ENCODE measurements around the gene WDR91.
"Not testable (repeated sequence)": the region's sequence is repeated elsewhere in the genome, so short reads cannot be mapped to it uniquely, and the experiment has no call there.

Gene WDR91

DNA sequence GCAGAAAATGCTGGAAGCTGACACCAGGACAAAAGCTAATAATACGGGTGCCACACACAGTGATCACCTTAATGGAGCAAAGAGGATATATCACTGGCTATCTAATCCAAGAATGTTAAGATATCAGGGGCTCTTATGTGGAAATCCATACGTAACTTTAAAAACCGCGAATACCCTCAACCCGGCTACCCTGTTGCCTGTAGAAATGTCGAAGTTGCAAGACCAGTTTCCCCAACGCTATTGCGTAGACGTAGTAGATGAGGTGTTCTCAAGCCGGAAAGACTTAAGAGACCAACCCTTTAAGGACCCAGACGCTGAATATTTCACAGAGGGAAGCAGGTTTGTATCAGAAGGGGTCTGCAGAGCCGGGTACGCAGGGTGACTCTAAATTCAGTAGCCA, 33.0 kb downstream of the WDR91 start:
- no peak for DNase-seq (ENCODE audit: low spot score)

DNA sequence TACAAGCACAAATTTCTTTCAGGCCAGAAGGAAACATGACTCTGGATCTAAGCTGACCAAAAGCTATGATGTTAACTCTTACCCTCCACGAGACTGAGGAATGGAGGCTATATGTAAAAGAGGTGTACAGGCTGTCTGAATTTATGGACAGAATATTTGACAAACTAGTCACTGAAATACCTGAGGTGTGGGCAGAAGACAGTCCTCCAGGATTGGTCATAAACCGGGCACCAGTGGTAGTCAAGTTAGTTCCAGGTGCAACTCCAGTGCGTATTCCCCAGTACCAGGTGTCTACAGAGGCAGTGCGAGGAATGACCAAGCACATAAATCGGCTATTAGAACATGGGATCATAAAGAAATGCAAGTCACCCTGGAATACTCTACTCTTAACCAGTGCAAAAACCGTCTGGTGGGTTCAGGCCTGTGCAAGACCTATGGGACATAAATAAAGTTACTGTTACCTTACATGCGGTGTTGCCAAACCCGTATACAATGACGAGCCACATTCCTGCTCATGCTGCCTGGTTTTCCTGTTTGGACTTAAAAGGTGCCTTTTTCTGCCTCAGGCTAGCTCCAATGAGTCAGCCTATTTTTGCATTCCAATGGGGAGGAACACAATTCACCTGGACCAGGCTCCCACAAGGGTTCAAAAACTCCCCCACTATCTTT, 34.2 kb downstream of the WDR91 start:
- no peak for DNase-seq (ENCODE audit: low spot score)

DNA sequence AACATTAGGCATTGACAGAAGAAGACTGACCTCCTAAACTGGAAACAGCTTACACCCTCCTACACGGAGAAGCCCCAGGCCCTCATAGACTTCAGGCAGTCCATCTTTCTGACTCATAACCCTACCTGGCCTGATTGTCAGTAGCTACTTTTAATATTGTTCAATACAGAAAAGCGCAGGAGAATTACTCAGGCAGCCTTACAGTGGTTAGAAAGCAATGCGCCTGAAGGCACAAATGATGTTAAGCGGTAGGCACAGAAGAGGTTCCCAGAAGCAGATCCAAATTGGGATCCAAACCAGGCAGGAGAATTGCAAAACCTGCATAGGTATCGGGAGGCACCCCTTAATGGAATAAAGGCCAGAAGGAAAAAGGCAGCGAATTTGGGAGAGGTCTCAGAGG, 35.4 kb downstream of the WDR91 start:
- no peak for DNase-seq (ENCODE audit: low spot score)

DNA sequence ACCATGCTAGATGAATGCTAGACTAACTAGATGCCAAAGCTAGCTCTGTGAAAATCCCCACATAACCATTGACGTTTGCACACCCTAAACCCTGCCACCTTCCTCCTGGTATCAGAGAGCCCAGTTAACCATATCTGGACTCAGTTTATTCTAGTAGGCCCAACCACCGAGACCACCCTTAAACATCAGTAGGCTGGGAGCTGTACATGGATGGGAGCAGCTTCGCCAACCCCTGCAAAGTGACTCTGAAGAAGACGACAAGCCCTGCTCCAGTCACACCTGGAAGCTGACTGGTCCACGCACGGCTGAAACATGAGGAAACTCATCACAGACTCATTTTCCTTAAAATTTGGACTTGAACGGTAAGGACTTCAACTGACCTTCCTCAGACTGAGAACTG, 36.4 kb downstream of the WDR91 start:
- DNase-seq (ENCODE audit: low spot score) = no peak

DNA sequence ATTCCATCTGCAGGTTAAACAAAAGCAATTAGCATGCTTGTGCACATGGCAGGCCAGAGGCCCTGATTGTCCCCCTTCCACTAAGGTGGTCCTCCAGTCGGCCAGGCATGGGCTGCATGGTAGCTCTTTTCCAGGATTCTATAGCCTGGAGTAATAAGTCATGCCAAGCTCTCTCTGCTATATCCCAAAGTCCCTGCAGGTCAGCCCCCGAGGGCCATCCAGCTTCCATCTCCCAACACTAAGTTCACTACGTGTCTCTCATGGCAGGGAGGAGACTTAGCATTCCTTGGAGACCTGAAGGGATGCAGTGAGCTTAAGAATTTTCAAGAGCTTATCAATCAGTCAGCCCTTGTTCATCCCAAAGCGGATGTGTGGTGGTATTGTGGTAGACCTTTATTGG, 37.4 kb downstream of the WDR91 start:
- DNase-seq (ENCODE audit: low spot score) = not testable (repeated sequence)

DNA sequence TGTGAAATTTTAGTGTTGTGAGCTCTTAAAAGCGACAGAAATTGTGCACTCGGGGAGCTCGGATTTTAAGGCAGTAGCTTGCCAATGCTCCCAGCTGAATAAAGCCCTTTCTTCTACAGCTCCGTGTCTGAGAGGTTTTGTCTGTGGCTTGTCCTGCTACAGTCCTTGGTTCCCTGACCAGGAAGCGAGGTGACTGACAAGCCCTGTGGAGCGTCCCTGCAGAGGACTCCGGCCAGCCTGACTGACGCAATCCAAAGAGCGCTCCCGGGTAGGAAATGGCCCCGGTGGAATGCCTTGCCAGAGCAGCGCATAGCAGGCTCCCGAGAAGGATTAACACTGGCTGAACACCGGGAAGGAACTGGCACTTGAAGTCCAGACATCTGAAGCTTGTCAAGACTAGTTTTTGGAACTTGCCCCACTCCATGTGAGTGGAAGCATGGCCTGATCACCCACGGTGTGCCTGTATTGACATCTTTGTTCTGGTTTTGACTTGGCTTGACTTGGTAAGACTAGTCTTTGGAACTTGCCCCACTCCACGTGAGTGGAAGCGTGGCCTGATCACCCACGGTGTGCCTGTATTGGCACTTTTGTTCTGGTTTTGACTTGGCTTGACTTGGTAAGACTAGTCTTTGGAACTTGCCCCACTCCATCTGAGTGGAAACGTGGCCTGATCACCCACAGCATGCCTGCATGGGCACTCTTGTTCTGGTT, 39.6 kb downstream of the WDR91 start:
- DNase-seq (ENCODE audit: low spot score) = not testable (repeated sequence)

DNA sequence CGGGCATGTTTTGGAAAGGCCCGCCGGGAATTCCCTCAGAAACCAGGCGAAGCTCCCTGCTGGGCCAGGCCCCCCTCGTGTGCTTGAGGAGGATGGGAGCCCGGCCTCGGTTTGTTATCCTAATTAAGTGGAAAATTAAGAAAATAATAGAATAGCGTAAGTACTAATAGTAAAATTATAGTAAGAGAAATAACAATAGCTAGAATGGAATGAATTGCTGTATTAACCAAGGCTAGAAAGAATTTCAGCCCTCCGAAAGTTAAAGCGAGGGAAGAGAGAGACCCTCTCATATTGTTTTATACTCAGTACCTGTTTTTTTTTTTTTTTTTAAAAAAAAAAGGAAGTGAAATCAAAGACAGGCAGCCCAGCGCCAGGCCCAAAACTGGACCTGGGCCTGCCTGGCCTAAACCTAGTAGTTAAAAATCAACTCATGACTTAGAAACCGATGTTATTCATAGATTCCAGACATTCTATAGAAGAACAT, 40.3 kb downstream of the WDR91 start:
- DNase-seq (ENCODE audit: low spot score) = not testable (repeated sequence)

DNA sequence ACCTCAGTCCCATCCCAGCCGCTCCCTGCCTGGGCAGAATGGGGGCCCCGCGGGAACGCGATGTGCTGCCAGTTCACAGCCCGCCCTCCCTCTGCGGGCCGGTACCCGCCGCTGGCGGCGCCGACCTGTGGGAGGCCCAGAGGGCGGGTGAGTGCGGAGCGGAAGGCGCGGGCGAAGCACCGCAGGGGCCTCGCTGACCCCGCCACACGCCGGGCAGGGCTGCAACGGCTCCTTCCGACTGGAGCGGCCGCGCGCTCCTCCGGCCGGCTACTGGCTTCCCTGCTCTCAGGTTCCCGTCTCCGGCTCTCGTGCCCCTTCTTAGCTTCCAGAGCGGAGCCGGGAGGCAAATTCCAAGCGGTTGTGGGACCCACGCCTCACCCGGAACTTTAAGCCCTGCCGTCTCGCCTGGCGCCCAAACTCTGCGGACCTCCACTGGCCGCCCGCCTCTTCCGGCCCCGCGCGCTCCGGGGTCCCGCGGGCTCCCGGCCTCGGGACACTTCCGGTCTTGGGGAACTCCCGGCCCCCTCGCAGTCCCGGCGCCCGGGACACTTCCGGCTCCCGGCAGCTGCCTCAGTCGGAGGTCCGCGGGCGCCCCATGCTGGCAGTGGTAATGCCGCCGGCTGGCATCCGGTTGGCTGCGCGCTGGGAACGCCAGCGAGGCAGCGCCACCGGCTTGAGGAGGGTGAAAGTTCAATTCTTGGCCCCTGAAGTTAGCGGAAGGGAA, 40.9 kb downstream of the WDR91 start, which contains the start of gene CYREN:
Gene CYREN (minus strand): TSS at position 434 of the 724 bp plus-strand sequence. CDS start 1,785 bp downstream, outside the sequence.
- peak; percentile 94 for DNase-seq (ENCODE audit: low spot score)

DNA sequence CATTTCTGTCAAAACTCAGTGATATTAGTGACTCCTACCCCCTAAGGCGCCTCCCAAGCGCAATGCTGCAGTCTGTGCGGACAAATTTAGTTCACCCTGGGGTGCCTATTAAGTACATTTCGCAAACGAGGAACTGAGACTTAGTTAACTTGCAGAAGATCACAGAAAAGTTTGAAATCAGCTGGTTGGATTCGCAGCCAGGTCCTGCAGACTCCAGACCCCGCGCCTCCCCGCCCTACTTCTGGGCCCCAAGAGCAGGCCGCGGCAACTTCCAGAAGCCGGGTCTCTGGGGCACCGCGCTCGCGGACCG, 41.4 kb downstream of the WDR91 start:
- no peak for DNase-seq (ENCODE audit: low spot score)

DNA sequence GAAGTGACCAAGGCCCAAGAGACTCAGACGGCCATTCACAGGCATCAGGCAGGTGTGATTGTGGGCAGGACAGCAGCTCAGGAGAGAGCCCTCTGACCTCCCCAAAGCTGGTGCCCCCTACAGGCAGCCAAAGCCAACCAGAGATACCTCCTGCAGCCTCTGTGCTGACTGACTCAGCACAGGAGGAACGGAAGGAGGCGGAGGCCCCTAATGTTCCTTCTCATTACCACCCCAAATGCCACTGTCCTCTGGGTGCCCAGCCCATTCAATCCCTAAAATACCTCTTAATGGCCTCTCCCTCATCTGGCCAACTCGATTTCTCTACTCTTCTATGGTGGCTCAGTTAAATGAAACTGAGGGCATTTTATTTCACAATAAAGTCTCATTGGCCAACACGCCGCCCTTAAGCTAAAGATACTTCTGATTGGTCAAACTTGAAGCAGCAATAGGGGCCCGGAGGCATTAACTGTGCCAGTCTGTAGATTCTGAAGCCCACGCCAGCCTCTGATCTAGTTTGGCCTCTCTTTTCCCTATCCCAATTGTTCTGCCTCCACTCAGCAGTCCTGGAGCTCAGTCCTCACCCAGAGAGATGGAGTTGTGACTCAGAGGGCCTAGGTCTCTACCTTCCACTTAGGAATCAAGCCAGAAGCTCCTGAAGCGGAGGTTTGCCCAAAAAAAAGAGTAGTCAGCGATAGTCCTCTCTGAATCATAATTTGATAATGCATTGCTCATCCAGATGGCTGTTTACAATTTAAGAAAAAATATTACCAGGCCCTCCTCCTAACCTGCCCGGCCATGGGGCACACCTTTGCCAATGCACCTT, 42.0 kb downstream of the WDR91 start:
- peak; percentile 44 for DNase-seq (ENCODE audit: low spot score)

DNA sequence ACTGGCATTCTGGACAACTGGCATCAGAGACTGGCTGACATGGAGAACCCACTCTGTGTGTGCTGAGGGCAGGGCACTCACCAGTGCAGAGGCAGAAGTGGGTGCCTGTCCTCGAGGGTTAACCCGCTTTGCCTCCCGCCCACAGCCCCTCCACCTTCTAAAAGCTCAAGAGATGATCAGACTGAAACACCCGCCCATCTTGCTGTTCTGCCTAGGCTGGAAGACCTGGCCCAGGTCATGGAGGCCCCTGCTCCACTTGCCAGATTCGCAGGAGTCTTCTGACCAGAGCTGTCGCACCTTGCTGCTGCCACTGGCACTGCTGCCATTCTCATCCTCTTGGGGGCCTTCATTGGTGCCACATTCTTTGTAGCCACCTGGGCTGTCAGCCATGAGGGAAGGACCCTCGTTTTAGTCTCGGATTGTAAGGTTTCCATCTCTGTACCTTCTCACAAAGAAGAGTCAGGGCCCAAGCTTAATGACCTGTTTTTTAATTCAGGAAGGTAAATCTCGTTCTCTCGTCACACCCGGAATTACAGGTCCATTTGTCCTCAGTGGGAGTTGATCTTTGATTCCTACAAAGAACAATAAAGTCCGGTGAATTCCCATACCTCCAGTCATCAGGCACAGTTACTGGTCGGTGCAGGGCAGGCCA, 42.7 kb downstream of the WDR91 start:
- peak; percentile 45 for DNase-seq (ENCODE audit: low spot score)

DNA sequence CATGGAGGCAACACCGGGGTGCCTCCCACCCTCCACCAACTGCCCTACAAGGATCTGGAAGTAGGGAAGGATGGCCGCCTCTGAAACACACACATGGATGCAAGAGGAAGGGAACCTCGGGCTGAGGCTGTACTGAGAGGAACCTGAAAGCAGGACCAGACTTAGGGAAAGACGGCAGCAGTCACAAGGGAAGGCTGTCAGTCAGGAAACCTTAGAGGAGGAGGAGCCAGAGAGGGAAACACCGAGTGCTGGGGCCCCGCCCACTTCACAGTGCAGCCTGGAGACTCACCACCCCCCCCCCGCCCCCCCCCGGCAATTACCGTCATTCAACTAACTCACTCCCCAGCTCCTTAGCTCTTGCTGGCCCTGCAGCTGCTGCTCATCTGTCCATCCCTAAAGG, 43.3 kb downstream of the WDR91 start:
- peak; percentile 53 for DNase-seq (ENCODE audit: low spot score)

DNA sequence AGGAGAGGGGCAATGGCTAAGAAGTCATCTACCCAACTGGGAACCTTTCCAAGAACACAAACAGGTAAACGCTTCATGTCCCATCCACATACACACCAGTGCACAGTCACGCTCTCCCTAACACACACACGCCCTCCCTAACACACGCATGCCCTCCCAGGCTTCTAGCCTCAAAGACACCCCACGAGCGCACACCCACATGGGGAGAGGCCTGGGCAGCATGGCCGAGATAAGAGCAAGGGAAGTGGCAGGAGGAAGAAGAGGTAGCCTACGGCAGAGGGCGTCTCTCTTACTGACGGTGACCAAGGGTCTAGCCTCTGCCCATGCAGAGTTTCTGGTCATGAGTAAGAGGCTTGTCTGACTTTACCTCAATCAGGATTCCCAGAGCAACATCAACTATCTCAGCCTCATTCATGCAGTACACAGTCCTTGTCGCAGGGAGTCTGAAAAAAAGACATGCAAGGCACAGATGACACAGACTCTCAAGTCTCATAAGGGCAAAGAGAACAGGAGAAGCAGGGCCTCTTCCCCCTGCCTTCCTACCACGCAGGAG, 43.9 kb downstream of the WDR91 start:
- no peak for DNase-seq (ENCODE audit: low spot score)

DNA sequence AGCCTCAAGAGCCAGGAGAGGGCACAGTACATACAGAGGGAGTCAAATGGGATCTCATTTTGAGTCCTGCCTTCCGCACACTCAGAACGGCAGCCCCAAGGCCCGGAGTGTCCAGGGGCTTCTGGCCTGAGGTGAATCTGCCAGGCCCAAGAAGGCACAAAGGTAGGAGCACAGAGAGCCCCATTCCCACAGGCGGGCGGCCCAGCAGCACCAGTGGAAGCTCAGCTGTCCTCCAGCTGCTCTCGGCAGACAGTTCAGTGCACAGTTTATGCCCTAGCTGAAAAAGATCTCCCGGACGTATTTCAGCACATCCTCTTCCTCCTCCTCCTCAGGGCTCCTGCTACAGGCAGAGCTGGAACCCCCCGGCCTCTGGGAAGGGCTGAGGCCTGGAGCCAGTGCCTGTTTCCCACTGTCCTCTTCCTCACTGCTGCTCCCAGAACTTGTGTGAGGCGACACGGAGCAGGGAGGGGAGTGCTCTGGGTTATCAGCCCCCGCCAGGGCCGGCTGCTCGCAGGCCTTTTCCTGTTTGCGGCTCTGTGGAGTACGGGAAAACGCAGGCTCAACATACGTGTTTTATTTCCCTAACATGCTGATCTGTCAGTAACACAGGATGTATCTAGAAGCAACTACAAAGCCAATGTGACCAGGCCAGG, 44.9 kb downstream of the WDR91 start:
- DNase-seq (ENCODE audit: low spot score) = no peak

DNA sequence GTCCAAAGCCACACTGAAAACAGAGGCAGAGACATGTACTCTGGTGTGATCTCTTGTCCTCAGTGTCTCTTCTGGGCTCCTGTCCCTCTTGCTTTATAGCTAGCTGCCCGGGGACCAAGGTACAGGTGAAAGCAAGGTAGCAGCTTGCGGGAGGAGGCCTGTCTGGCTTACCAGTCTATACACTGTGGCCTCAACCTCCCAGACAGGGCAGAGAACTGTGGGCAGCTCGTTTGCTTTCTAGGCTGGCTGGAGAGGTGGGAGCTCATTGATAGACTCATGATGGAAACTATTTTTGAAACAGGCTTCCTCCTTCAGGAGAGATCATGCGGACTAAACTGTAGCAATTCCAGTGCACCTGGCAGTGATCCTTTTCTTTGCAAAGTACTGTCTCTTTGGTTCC, 45.5 kb downstream of the WDR91 start:
- no peak for DNase-seq (ENCODE audit: low spot score)

DNA sequence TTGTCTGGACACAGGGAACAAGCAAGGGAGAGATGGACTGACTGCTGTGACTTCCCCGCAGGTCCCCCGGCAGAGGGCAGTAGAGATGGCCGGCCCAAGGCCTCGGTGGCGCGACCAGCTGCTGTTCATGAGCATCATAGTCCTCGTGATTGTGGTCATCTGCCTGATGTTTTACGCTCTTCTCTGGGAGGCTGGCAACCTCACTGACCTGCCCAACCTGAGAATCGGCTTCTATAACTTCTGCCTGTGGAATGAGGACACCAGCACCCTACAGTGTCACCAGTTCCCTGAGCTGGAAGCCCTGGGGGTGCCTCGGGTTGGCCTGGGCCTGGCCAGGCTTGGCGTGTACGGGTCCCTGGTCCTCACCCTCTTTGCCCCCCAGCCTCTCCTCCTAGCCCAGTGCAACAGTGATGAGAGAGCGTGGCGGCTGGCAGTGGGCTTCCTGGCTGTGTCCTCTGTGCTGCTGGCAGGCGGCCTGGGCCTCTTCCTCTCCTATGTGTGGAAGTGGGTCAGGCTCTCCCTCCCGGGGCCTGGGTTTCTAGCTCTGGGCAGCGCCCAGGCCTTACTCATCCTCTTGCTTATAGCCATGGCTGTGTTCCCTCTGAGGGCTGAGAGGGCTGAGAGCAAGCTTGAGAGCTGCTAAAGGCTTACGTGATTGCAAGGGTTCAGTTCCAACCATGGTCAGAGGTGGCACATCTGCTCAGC, 46.8 kb downstream of the WDR91 start:
- DNase-seq (ENCODE audit: low spot score) = no peak

DNA sequence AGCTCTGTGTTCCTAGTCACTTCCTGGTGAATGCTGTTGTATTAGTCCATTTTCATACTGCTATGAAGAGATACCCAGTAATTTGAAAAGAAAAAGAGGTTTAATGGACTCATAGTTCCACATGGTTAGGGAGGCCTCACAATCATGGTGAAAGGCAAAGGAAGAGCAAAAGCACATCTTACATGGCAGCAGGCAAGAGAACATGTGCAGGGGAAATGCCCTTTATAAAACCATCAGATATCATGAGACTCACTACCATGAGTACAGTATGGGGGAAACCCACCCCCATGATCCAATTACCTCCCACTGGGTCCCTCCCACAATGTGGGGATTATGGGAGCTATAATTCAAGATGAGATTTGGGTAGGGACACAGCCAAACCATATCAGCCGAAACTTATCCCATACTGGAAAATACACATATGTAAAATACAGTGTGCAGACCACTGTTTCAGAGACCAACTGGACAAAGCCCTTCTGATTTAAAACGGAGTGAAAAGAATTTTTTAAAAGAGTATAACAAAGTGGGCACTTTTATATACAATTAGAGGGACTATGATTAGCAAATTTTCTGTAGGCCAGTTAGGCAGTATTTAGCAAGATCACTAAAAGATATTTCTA, 48.8 kb downstream of the WDR91 start:
- no peak for DNase-seq (ENCODE audit: low spot score)

DNA sequence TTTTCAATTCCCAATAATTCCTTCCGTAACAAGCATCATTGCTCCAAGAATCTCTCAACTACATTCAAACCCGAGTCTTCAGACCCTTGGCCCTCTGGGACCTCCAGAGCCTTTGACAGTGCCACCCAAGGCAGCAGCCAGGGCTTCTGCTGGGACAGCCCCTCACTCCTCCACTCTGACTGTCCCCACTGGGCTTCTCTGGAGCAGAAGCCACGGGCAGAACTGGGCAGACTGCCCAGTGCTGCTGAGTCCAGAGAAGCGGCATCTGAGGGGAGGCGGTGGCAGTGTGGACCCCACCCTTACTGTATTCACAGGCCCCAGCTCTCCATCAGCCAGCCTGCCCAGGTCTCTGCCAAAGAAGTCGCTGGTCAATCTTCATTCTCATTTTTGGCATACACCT, 49.7 kb downstream of the WDR91 start:
- no peak for DNase-seq (ENCODE audit: low spot score)

DNA sequence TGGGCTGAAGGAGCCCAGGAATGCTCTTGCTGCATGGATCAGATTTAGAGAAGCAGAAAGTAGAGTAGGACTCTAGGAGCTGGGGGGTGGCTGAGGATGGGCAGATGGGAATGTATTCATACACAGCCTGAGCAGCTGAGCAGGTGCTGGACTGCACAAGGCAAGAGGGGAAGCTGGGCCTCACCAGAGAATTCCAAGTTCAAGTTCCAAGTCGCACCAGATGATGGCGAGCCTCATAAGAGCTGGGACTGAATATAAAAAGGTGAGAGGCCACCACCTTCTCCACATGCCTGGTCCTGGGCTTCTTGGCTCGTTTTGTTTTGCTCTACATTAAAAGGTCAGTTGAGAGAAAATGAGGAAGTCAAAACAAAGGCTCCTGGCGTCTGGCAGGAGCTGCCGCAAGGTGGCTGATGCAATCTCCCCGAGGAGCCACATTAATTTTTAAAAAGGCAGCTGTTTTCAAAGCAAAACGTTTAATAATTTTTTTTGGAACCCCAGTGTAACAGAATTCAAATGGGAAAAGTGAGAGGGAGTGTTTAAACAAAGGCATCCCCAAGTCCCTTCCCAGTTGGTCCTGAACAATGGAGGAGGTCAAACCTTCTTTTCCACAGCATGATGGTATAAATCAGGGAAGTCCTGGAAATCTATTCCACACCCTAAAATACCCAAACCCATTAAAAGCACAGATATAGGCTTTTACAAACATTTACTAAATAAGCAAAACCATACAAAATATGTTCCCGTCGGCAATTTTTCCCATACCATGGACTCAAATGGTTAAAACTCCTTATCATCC, 50.3 kb downstream of the WDR91 start:
- peak; percentile 63 for DNase-seq (ENCODE audit: low spot score)

Measured in left forelimb (tissue), 1 donor.